GM11168 (cell line): ENCODE data around the gene ACBD6.

Experiments
- in situ Hi-C: fragments of 300-500 bp; cut with MboI; formaldehyde crosslinking; loops from one replicate; pipeline ENCODE4 v1.12.0; 2022; ENCODE audit warnings: low sequenced_read_pairs; ENCODE audit not compliant: unreplicated experiment

ACBD6 gene

GRCh38 chr1:180382326-180383115, 119.9 kb downstream of the ACBD6 start:
- in situ Hi-C loops = no loop called here

GRCh38 chr1:180381184-180381580, 121.2 kb downstream of the ACBD6 start:
- in situ Hi-C loops = no loop called here

DNA sequence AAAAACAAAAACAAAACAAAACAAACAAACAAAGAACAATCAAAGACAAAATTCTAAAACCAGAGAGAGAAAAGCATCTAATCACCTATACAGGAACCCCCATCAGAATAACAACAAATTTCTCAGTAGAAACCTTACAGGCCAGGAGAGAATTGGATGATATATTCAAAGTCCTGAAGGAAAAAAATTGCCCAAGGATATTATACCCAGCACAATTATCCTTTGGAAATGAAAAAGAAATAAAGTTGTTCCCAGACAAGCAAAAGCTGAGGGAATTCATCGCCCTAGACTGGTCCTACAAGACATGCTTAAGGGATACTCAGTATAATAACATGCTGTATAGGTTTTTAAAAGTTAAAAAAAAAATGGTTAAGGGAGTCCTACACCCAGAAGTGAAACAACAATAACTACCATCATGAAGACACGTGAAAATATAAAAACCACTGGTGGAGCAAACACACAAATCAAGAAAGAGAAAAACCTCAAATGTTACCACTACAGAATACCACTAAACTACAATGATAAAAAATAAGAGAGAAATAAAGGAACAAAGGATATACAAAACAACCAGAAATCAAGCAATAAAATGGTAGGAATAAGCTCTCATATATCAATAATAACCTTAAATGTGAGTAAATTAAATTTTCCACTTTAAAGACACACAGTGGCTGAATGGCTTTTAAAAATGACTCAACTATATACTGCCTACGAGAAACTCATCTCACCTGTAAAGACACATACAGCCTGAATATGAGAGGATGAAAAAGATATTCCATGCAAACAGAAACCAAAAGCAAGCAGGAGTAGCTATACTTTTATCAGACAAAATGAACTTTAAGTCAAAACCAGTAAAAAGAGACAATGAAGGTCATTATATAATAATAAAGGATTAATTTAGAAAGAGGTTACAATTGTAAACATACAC, 121.9 kb downstream of the ACBD6 start:
- in situ Hi-C loops = no loop called here

DNA sequence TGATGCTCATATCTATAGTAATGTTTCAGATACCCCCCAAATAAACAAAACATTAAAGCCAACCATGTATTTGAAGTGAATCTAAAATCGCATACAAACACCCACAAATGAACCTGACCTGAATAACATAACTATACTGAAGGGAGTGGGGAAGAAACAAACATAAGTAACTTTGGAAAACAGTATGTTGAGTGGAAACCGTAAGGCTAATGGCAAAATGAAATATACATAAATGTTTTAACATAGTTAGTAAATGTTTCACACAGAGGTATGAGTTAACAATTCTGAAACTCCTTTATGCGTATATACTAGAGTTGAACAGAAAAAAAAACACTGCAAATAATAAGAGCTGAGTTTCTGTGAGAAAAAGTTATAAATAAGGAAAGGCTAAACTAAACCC, 125.6 kb downstream of the ACBD6 start:
- in situ Hi-C loops = no loop called here

GRCh38 chr1:180376253-180376652, 126.1 kb downstream of the ACBD6 start:
- in situ Hi-C loops = no loop called here

DNA sequence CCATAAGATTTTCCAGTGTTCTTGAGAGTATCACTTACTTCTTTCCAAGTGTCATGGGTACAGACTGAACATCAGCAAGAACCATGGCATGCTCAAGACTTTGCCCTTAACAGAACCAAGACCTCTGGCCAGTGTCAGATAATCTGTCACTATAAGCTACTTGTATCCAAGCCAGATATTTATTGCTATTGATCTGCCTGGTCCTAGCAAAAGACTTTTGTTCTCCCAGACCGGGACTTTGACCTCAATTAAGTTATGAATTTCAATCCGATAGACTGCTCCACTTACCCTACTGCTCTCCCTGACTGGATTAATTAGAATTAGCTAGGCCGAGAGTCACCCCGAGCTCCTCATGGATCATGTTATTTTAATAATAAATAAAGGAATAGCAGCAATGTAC, 129.6 kb downstream of the ACBD6 start:
- in situ Hi-C loops = no loop called here

DNA sequence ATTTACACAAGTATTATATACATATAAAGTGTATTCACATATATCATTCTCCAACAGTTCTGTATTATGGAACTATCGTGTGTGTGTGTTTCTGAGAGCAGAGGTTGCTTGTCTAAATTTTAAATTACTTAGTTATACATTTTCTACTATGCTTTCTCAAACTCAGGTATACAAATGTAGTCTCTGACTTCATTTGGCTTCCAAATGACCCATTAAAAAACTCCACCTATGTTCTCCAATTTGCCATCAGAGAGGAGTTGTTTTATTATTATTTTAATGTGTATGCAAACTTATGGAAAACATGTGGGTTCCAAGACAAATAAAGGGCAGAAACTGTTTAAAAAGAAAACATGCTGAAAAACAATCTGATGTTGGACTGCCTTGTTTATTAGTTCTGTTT, 131.8 kb downstream of the ACBD6 start:
- in situ Hi-C loops = no loop called here

DNA sequence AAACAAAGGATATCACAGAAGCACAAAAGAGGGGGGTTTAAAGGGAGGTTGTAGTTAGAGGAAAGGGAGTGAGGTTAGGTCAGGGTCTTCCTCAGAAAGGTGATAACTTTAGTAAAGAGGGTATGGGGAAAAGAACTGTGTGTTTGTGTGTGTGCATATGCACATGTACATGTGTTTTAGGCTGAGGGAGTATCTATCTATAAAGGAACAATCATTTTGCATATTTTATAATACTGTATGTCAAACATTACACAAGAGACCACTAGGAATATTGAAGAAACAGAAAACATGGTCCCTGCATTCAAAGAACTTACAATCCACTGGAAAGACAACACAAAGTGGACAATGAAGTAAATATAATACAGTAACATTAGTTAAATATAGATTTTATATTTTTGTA, 132.2 kb downstream of the ACBD6 start:
- in situ Hi-C loops = no loop called here

DNA sequence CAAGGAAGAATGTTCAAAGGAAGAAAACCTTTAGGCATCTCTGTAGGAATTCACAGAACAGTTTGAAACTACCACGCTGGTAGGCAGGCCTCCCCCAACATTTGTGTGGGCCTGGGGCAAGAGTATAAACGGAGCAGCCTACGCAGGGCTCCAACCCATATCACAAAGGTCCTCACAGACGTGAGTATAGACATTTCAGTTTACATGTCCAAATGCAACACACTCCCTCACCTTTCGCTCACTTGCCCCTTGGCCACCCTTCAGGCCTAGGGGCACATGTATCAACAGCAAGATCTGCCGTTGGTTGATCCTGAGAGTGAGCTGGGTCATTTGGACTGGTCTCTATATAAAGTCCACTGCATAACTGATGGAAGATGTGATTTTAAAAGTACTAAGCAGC, 133.3 kb downstream of the ACBD6 start:
- in situ Hi-C loops = no loop called here

- in situ Hi-C loops = no loop called here
Observed at GRCh38 chr1:180366371-180367068, 135.9 kb downstream of the ACBD6 start.

DNA sequence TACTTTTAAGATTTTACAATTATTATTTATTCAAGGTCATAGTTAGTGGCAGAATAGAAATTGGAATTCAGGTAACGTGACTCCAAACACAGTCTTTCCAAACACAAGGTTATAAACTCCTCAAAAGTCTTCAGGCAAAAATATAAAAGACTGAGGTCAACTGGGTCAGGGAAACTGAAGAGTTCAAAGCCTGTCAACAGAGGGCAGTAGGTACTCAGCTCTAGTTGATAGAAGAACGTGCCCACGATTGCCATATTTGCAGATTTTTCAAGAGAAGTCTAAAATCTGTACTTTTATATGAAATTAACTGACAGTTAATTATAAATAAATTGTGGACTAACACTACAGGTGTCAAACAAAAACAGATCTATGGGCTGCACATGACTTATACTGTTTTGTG, 137.3 kb downstream of the ACBD6 start:
- in situ Hi-C loops = no loop called here

- in situ Hi-C loops = no loop called here
Observed at GRCh38 chr1:180363246-180363995, 139.0 kb downstream of the ACBD6 start.

DNA sequence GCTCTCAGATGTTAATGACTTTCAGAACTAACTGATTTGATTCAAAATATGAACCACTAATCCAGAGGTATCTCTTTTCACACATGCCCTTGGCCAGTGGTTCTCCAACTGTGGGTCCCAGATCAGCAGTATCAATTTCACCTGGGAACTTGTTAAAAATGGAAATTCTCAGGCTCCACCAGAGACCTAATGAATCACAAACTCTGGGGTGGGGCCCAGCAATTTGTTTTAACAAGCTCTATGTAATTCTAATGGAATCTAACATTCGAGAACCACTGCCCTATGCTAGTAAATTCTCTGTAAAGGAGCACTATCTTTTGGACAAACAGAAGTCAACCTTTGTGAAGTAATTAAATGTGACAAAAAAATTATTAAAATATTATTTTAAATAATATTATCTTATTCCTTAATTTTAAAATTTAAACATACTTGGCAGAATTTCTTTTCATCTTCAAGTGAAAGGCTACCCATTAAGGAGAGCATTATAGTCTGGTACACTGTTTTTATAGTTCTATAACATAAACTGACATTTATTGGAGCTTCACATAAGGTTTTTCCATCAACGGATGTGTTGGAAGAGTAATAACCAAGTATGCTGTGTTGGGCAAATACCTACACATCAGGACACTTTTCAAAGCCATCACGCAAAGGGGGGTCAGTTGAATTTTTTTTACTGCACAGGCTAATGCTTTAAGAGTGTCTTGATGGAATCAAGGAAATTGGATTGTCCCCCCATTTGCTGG, 141.9 kb downstream of the ACBD6 start:
- in situ Hi-C loops = no loop called here

DNA sequence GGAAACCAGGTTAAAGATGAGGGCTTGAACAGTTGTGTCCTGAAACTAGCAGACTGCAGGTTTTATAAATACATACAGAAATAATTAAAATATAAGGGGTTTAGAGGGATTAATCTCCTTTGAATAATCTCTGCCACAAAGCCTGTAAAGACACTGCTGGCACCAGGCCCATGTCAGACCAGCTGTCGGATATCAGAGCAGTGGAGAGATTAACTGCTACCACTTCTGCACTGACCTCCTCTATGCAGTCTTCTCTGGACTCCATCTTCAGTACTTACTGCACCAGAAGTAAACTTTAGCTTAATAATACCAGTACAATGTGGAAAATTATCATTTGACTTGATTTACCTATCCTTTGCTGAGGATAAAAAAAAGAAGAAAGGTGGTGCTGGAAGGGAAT, 143.7 kb downstream of the ACBD6 start:
- in situ Hi-C loops = no loop called here

DNA sequence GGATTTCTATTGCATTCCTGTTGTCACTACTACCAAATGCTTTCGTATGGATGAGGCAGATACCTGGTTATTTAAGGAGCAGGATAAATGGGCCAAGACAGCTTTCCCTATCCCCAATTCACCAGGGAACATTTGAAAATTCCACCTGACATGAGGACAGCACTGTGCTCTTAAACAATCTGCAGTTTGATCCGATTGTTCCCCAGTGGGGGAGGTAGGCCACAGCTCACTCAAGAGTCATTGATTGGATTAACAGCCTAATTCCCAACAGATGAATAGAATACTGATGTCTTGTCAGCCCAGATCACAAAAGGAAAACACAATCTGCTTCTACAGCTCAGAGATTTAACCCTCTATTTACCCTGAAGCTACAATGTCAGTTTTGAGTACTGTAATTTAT, 148.4 kb downstream of the ACBD6 start:
- in situ Hi-C loops = no loop called here

DNA sequence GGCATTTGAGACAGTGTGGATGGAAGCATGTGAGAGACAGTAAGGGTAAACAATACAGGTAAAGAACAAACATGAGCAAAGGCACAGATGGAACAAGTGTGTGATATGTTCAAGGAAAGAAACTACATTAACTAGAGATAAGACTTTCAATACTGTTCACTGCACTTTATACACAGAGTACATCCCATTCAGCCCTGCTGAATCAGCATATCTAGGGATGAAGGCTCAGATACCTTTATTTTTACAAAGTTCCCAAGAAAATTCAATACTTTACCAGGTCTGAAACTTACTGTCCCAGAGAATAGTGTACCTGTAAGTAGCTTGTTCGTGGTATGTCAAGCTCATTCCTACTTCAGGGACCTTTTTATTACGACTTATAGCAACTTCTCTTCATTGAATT, 149.8 kb downstream of the ACBD6 start:
- in situ Hi-C loops = no loop called here

- in situ Hi-C loops = no loop called here
Observed at GRCh38 chr1:180352021-180352420, 150.4 kb downstream of the ACBD6 start.

- in situ Hi-C loops = no loop called here
Observed at GRCh38 chr1:180345148-180345547, 157.2 kb downstream of the ACBD6 start.

GRCh38 chr1:180343921-180344769, 158.2 kb downstream of the ACBD6 start:
- in situ Hi-C loops = no loop called here
